HG03175 (cell line): ENCODE results near the gene LTV1.
"Not testable (repeated sequence)": the region's sequence is repeated elsewhere in the genome, so short reads cannot be mapped to it uniquely, and the experiment has no call there.

Experiments used
- ATAC-seq: cut with Tn5 transposase; IDR thresholded peaks from one replicate; pipeline ENCODE4 v1.9.1; 2021; ENCODE audit warnings: mild to moderate bottlenecking, moderate library complexity; ENCODE audit not compliant: unreplicated experiment

Gene LTV1, protein sequence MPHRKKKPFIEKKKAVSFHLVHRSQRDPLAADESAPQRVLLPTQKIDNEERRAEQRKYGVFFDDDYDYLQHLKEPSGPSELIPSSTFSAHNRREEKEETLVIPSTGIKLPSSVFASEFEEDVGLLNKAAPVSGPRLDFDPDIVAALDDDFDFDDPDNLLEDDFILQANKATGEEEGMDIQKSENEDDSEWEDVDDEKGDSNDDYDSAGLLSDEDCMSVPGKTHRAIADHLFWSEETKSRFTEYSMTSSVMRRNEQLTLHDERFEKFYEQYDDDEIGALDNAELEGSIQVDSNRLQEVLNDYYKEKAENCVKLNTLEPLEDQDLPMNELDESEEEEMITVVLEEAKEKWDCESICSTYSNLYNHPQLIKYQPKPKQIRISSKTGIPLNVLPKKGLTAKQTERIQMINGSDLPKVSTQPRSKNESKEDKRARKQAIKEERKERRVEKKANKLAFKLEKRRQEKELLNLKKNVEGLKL

DNA sequence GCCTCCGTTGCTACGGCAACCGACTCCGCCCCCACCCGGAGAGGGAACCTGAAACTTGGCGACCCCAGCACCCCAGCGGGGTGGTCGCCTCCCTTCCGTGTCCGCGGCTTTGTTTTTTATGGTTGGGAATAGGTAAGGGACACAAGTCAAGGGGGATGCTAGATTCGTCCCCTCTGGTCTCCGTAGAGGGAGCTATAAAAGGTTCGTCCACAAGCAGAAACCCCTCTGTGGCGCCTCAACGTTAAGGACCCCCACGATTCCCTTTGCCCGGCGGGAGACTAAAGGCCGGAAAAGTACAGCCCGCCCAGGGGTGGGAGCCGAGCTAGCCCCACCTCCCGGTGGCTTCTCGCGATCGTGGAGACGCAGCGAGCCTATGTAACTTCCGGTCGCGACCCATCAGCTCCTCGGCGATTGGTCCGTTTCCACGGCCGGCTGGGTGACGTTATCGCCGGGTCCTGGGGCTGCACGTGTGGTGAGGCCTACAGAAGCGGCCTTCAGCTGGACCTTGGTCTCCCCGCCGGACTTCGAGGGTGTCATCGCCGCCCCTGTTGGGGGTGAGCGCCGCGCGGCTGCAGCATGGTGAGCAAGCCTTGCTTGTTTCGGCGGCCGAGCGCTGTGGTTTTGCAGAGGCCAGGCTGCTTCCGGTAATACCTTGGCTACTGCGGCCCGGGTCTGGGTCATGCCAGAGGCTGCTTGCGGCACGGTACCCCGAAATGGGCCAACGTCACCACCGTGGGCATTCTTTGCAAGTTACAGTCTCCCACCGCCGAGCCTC is at the start of gene LTV1:
Gene LTV1, plus strand, starts transcription at position 437 of the 775 bp plus-strand sequence. Its CDS starts 140 bp downstream, at position 577.
- peak; percentile 100 for ATAC-seq

DNA sequence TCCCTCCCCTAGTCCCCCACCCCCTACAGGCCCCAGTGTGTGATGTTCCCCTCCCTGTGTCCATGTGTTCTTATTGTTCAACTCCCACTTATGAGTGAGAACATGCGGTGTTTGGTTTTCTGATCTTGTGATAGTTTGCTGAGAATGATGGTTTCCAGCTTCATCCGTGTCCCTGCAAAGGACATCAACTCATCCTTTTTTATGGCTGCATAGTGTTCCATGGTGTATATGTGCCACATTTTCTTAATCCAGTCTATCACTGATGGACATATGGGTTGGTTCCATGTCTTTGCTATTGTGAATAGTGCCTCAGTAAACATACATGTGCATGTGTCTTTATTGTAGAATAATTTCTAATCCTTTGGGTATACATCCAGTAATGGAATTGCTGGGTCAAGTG is 46.6 kb upstream of the LTV1 start:
- not testable (repeated sequence) for ATAC-seq

DNA sequence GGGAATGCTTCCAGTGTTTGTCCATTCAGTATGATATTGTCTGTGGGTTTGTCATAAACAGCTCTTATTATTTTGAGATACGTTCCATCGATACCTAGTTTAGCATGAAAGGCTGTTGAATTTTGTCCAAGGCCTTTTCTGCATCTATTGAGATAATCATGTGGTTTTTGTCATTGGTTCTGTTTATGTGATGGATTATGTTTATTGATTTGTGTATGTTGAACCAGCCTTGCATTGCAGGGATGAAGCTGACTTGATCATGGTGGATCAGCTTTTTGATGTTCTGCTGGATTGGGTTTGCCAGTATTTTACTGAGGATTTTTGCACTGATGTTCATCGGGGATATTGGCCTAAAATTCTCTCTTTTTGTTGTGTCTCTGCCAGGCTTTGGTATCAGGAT is 44.7 kb upstream of the LTV1 start:
- ATAC-seq = not testable (repeated sequence)

DNA sequence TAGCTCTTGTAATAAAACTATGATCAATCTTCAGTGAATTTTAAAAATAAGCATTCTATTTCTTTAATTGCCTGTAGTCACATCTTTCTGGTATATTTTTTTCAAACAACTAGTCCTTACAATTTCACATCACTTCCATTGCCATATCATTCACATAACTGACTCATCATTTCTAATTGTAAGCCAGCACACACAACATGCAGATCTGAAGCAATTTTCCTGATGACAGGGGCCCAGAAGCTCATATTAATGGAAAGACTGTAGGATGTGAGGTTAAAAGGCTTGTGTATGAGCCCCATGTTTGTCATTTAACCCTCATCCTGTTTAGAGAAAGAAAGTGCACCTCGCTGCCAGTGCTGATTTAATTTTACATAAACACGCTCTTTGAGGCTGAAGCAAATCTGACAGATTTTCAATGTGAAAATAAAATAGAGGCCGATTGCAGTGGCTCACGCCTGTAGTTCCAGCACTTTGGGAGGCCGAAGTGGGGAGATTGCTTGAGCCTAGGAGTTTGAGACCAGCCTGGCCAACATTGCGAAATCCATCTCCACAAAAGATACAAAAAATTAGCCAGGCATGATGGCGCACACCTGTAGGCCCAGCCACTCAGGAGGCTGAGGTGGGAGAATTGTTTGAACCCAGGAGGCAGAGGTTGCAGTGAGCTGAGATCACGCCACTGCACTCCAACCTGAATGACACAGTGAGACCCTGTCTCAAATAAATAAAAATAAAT is 40.1 kb upstream of the LTV1 start:
- ATAC-seq = no peak

DNA sequence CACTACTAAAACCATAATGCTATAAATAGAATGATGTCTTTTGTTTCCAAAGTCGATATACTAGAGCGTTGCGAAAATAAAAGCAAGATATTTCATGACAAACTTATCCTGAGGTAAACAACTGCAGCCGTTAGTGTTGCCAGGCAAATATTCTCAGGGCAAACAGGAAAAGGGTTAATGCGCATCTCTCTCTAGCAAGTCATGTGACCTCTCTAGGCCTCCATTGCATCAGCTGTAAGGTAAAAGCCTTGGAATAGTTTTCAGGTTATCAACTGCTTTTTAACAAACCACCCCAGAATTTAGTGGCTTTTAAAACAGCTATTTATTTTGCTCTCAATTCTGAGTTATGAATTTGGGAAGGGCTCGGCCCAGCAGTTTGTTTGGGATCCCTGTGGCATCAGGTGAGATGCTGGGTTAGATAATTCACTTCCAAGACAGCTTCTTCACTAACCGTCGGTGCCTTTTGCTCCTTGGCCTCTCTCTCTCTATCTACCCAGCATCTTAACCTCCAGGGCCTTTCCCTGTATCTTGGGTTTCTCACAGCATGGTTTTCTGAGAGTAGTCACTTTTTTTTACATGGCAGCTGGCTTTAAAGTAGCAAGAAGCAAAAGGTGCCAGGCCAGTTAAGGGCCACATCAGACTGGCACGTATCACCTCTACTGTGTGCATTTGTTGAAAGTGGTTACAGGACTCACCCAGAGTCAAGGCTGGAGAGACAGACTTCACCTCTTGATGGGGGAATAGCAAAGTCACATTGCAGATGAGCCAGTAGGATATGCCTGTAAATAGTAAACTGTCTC is 39.2 kb upstream of the LTV1 start:
- no peak for ATAC-seq

DNA sequence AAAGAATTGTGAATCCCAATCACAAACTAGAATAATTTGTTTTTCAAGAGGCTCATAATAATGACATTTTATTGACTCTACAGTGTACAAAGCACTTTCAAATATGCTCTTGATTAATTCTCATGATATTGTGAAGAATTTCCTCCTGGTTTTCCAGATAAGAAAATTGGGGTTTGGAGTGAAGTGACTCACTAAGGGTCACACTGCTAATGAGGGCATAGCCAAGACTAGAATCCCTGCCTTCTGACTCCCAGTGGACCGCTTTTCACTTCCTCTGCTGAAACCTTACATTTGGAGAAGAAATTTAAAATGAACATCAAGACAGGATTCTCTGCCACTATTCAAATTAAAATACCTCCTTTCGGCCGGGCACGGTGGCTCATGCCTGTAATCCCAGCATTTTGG is 38.3 kb upstream of the LTV1 start:
- no peak for ATAC-seq

DNA sequence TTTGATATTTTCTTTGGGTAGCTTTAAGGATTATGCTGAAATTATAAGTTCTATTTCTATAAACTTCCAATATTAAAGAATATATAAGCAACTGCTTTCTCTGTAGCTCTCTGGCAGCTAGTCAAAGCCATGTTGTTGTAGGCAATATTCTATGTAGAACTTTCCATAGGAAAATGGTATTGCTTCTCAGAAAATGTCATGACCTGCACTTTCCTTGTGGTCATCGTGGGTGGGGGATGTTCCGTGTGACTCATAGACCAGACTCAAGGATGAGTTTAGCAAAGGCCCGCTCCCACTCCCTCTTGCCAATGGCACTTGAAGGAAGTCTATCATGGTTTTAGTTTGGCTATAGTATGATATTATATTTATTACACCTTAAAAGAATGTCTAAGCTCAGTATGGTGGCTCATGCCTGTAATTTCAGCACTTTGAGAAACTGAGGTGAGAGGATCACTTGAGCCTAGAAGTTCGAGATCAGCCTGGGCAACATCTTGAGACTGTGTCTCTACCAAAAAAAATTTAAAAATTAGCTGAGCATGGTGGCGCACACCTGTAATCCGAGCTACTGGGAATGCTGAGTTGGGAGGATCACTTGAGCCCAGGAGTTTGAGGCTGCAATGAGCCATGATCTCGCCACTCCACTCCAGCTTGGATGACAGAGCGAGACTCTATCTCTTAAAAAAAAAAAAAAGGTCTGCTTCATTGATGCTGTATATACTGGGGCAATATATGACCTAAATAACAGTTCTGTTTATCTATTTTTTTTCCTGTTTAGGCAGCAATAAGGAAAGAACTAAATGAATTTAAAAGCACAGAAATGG is 36.6 kb upstream of the LTV1 start:
- ATAC-seq = no peak

DNA sequence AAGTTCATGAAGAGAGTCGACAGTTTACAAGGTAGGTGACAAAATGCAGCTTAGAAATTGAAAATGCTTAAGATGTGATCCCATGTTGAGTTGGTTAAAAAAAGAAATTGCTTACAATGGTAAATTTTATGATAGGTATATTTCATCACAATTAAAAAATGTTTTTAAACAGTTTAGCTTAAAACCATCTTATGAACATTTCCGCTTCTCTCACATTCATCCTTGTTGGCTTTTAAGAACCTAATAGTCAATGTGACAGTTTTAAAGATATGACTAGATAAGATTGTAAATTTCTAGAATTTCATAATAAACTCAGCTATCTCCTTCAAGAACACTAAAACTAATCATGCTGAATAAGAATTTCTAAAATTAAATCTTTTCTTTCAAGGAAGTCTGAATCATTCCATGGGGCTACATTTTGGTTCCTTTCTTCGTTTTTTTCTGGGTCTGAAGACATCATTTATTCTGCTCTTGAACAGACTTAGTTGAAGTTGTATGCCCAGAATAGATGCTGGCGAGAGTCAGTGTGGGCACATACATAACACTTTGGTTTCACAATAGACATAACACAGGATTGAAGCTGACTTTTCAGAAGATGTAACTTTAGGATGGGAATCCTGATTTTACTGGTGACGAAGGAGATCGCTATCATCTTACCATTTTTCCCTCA is 35.9 kb upstream of the LTV1 start:
- no peak for ATAC-seq

DNA sequence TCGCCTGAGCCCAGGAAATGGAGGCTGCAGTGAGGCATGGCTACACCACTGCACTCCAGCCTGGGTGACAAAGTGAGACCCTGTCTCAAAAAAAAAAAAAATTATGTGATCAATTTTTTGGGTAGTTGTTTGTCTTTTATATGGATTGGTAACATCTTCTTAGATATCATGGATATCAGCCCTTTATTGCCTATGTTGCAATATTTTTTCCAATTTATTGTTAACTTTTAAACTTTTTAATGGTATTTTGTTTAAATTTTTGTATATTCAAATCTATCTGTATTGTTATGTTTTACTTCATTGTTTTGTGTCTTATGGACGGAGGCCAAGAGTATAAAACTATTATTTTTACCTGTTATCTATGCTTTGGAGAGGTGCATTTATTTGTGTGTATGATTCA is 32.4 kb upstream of the LTV1 start:
- no peak for ATAC-seq

DNA sequence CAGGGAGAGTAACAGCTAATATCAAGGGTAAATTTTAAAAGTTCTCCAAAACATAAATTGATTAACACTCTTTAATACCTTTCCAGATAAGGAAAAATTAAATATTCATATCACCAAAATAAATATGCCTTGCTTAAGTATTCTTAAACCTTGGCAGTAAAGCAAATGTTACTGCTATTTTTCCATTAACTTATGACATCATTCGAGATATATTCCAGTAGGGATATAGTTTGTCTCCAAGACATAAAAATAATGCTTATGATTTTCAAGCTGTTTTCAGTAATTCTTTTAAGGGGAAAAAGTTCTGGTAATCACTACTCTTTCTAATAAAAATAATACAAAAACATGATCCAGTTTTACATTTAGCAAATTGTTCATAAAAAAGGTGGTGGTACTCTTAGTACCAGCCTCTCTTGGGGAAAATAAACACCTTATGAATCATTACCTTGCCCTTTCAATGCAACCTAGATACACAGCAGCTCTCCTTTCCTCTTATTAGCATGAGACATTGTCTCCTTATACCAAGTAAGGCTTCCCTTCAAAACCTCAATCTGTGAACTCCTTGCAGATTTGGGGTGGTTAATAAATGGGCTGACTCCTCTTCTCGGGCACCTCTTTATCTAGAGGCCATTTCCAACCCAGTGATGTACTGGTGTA is 31.5 kb upstream of the LTV1 start:
- ATAC-seq = no peak

DNA sequence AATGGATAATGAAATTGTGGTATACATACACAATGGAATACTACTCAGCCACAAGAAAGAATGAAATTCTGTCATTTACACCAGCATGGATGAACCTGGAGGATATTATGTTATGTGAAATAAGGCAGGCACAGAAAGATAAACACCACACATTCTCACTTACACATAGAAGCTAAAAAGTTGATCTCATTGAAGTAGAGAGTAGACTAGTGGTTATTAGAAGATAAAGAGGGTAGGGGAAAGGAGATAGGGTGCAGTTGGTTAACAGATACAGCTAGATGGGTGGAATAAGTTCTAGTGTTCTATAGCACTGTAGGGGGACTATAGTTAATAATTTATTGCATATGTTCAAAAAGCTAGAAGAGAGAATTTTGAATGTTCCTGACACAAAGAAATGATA is 25.5 kb upstream of the LTV1 start:
- ATAC-seq = no peak

DNA sequence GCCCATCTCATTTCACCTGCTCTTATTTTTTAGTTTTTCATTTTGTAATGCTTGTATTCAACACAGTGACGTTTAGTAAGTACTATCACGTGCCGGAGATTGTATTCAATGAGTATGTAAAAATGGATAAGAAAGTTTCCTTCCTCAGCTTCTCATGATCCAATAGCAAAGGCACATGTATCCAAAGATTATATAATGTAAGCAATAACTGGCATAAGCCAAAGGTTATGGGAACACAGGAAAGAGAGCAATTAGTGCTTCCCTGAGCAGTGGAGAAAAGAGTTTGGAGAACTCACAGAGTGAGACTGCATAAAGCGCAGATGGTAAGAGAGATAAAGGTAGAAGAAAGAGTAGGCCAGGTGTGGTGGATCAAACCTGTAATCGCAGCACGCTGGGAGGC is 21.8 kb upstream of the LTV1 start:
- no peak for ATAC-seq

DNA sequence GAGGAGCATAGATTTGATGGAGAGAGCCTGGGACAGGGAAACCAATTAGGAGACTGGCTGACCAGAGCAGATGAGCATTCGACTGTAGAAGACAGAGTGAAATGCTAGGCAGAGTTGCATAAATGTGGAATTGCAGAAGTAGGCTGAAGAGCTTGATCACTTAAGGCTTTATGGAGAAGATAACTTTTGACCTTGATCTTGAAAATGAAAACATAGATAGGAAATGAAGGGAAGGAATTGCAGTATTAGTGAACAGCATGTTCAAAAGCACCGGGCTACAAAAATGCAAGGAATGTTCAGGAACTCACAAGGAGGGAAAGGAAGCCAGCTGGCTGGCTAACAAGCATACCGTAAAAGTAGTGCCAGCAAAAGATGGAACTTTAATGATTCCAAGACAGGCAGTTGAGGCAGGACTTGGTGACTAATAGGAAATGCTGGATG is 20.5 kb upstream of the LTV1 start:
- ATAC-seq = no peak

DNA sequence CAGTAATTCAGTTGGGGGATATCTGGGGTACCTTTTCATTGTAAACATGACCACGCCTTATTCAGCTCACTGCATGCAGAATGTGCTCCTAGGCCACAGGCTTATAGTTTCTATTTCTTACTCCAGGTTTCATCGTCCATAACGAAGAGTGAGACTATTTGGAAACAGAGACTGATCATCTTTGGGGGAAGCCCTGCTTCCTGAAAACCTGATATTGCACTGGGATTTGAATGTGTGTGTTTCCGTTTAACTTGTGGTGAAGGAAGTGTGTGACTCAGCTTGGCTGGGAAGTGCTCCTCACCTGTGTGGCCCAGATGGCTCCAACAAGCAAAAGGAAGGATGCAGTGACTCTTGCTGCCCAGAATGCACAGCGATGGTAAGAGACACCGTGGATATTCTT is 19.6 kb upstream of the LTV1 start:
- no peak for ATAC-seq

DNA sequence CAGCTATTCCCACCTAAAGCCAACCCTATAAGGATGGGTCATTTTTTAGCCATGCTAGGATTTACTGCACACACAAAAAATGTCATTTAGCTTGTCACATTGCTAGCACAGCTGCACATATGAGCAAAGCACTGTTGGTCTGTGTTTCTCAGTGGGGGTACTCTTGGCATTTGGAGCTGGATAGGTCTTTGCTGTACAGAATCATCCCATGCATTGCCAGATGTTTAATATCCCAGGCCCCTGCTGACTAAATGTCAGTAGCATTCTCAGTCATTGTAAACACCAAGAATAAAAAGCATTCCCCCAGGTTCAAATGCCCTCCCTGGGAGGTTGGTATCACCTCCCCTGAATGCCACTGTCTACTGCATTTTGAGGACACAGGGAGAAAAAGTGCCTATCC is 14.6 kb upstream of the LTV1 start:
- no peak for ATAC-seq

DNA sequence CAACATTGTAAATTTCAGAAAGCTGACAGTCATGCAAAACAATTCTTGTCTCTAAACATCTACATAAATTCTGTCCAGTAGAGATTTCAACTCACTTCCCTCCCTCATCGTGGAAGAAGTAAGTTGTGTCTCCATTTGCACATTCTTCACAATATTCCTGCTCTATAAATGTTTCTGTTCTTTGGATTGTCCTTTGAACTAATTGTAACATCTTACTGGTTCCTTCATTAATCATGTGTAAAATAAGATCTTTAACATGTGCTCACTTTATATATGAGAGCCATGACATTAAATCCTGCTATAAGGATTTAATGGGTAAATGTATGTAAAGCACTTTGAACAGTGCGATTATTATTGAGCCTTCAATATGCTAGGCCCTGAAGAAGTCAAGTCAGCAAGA is 7.0 kb upstream of the LTV1 start:
- no peak for ATAC-seq

DNA sequence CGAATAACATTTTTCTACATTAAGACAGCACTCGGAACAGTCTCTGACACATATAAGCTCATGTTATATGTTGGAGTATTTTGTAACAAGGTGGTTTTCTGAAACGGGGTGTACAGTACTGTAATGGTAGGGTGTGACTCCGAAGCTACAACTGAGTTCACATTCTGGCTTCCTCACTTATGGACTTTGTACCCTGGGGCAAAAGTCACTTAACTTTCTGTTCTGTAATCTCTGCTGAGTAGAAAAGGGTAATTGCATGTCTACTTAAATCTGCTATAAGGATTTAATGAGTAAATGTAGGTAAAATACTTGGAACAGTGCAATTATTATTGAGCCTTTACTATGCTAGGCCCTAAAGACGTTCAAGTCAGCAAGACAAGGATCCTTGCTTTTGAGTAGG is 4.7 kb upstream of the LTV1 start:
- no peak for ATAC-seq

DNA sequence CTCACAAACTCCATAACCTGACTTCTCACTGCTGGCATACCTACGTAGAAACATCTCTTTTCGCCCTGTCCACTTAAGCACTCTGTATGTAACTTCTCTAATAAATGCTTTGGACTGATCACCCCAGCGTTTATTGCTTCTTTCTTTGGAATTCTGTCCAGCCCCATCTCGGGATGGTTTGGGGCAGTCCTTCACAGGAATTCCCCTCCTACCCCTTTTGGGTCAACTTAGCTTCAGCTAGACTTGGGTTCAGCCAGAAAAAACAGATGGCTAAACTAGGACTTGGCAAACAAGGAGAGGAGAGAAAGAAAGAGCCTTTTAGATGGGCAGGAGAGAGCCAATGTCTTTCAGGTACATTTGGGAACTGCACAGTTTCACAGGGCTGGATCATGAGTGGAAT is 3.9 kb upstream of the LTV1 start:
- no peak for ATAC-seq
